ENCODE measurements around the gene FYN.

- no peak for TF ChIP-seq POLR2AphosphoS5 (IDR thresholded peaks at IDR 0.05; ENCODE audit: low read depth, low read length)
- no peak for TF ChIP-seq POLR2A (IDR thresholded peaks at IDR 0.05; ENCODE audit: low read depth, low read length)
- no peak for TF ChIP-seq SPI1 (IDR thresholded peaks at IDR 0.05; ENCODE audit: low read depth, low read length)
- TF ChIP-seq TAF1 (IDR thresholded peaks at IDR 0.05; ENCODE audit: low read depth, low read length): no peak
- TF ChIP-seq POU2F2 (IDR thresholded peaks at IDR 0.05; ENCODE audit: low read depth, low read length): no peak
Measured at GRCh38 chr6:111747829-111748228, 125.4 kb downstream of the FYN start.

All from GM12891 (cell line).